Fibroblast of skin of right quadriceps (primary cell): ENCODE measurements around the gene MKNK2.
"Not testable (repeated sequence)": the region's sequence is repeated elsewhere in the genome, so short reads cannot be mapped to it uniquely, and the experiment has no call there.

Source experiments
- DNase-seq: peaks from one replicate; pipeline ENCODE4 v3.0.0-alpha.2; 2013

Gene MKNK2

DNA sequence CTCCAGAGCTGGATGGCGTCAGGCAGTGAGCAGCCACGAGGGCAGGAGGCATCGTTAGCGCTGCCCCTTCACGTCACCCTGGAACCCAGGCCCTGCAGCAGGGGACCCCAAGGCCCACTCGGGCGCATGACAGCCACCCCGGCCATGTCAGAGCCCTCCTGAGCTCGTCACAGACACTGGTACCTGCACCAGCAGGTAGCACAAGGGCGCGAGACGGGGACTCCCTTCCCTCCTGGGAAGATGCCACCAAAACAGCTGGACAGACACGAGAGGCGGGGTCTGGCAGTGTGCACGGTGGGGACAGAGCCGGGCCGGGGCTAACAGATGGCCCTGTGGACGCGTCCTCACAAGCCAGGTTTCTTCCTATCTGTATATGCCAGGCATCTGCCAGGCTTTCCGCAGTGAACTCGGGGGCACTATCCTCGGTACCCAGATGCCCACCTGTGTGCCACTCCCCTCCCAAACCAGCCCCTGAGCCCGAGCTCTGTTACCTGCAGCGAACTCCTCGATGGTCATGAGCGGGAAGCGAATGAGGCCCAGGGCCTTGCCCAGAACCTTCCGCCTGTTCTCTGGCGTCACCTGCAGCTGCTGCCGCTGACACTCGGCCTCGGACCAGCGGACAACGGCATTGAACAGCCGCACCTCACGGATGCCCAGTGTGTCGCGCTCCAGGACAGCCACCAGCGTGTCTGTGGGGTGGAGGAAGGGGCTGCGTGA, 61.4 kb downstream of the MKNK2 start:
- no peak for DNase-seq

DNA sequence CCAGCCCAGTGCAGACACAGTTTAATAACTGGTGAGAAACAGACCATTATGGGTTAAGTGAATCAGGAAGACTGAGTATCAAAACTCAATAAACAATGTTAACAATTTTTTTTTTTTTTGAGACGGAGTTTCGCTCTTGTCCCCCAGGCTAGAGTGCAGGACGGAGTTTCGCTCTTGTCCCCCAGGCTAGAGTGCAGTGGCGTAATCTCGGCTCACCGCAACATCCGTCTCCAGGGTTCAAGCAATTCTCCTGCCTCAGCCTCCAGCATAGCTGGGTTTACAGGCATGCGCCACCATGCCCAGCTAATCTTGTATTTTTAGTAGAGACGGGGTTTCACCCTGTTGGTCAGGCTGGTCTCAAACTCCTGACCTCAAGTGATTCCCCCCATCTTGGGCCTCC, 62.6 kb downstream of the MKNK2 start:
- DNase-seq, result not testable (repeated sequence)
